Coronary artery (tissue), 2 donors: Measurements from ENCODE around the gene MLST8.

ENCODE experiments used
- DNase-seq: peaks from one replicate; pipeline ENCODE4 v3.0.0-alpha.2; 2017; ENCODE audit warnings: low spot score
- H3K27ac ChIP-seq, 2 donors: fragments of 200-600 bp; sonication (generic); one replicate each; pipeline ENCODE4 v1.5.1; 2016 to 2019
- H3K4me3 ChIP-seq: fragments of 200-600 bp; sonication (generic); 2 replicates; pipeline ENCODE4 v1.5.1; 2016; ENCODE audit warnings: mild to moderate bottlenecking, moderate library complexity
- CTCF ChIP-seq: fragments of 200-600 bp; sonication (generic); IDR thresholded peaks from one replicate; pipeline ENCODE4 v1.5.1; 2019; ENCODE audit warnings: antibody characterized with exemption

Gene MLST8

GRCh38 chr16:2204416-2205103 lies 694 bp upstream of the MLST8 start:
- H3K4me3 ChIP-seq = peak overlapping the region; percentile 83
- TF ChIP-seq CTCF = no peak
- no peak for DNase-seq
- peak overlapping the region; percentile 97 for H3K27ac ChIP-seq

GRCh38 chr16:2205967-2206313 lies 686 bp downstream of the MLST8 start:
- no peak for DNase-seq
- TF ChIP-seq CTCF = no peak
- Histone ChIP-seq H3K4me3 (peak overlapping the region; percentile 83), H3K27ac (peak overlapping the region; percentile 97)

GRCh38 chr16:2206420-2206779 lies 1.1 kb downstream of the MLST8 start:
- DNase-seq = no peak
- no peak for TF ChIP-seq CTCF
- Histone ChIP-seq H3K4me3 (peak overlapping the region; percentile 83), H3K27ac (peak overlapping the region in 1 of 2 donors; percentile 97)

GRCh38 chr16:2206780-2207433 lies 1.7 kb downstream of the MLST8 start:
- no peak overlapping the region for H3K4me3 ChIP-seq
- H3K27ac ChIP-seq = peak overlapping the region in 1 of 2 donors; percentile 97
- DNase-seq = no peak
- TF ChIP-seq CTCF = no peak

GRCh38 chr16:2207872-2208271 lies 2.6 kb downstream of the MLST8 start:
- Histone ChIP-seq H3K4me3 (no peak overlapping the region), H3K27ac (no peak overlapping the region)
- no peak for TF ChIP-seq CTCF
- no peak for DNase-seq

GRCh38 chr16:2208308-2208707 lies 3.1 kb downstream of the MLST8 start:
- no peak for TF ChIP-seq CTCF
- Histone ChIP-seq H3K4me3 (no peak overlapping the region), H3K27ac (no peak overlapping the region)
- no peak for DNase-seq

- Histone ChIP-seq H3K27ac (no peak overlapping the region), H3K4me3 (no peak overlapping the region)
- no peak for TF ChIP-seq CTCF
- DNase-seq = no peak
These were observed 3.5 kb downstream of the MLST8 start for GRCh38 chr16:2208772-2209171.
